Panc1 (cell line): ENCODE measurements around the gene HK2. TPM values are rescaled to one million over a fixed set of nuclear protein-coding genes. Genes with fewer than 3 reads are reported as not detected.

Source experiments
- ATAC-seq: fragments of 200-7000 bp; cut with Tn5 transposase; 2 replicates; pipeline ENCODE4 v1.9.1; 2020; ENCODE audit warnings: mild to moderate bottlenecking, moderate library complexity
- BruUV-seq: library from RNA; stranded (reverse); fragments of 400-500 nt; replicated peaks from 2 replicates; lab custom pipeline; 2021; lab: Mats Ljungman, UMichigan
- CTCF ChIA-PET: fragments of 300-600 bp; sonication (Branson Sonifier 250); formaldehyde crosslinking; loops from one replicate; lab custom pipeline; 2022; ENCODE audit warnings: antibody characterized with exemption; lab: Charles Lee
- POLR2A ChIA-PET: fragments of 300-600 bp; sonication (Branson Sonifier 250); formaldehyde crosslinking; loops from one replicate; lab custom pipeline; 2022; ENCODE audit warnings: antibody characterized with exemption; lab: Charles Lee
- DNase-seq: peaks from one replicate; pipeline ENCODE4 v3.0.0-alpha.2; 2010; ENCODE audit warnings: low read depth, low spot score
- H3K27ac ChIP-seq: 2 replicates; pipeline ENCODE4 v1.5.1; 2011; ENCODE audit warnings: mild to moderate bottlenecking, low read length, inconsistent platforms
- H3K27me3 ChIP-seq: fragments of 200-500 bp; sonication (Bioruptor generic); 2 replicates; pipeline ENCODE4 v1.6.0; 2014; ENCODE audit warnings: low read length, inconsistent platforms; ENCODE audit not compliant: control insufficient read depth, insufficient read depth
- H3K36me3 ChIP-seq: fragments of 200-500 bp; sonication (Bioruptor generic); 2 replicates; pipeline ENCODE4 v1.5.1; 2014; ENCODE audit warnings: inconsistent platforms, mild to moderate bottlenecking, low read length, moderate library complexity; ENCODE audit not compliant: control insufficient read depth, insufficient read depth
- H3K4me1 ChIP-seq: 2 replicates; pipeline ENCODE4 v1.5.1; 2011; ENCODE audit warnings: inconsistent platforms, mild to moderate bottlenecking, low read length, moderate library complexity; ENCODE audit not compliant: control insufficient read depth, insufficient read depth
- H3K4me3 ChIP-seq, 2 experiments: 2 replicates each; pipeline ENCODE4 v1.5.1; 2011 to 2012; ENCODE audit warnings: low read depth in 2 of 2, low read length in 2 of 2, mild to moderate bottlenecking in 2 of 2, inconsistent platforms in 1 of 2, moderate library complexity in 1 of 2
- H3K9me3 ChIP-seq: fragments of 200-500 bp; sonication (Bioruptor generic); 2 replicates; pipeline ENCODE4 v1.5.1; 2014; ENCODE audit warnings: low read depth, mild to moderate bottlenecking, inconsistent platforms, low read length, moderate library complexity; ENCODE audit not compliant: control insufficient read depth, insufficient read depth
- CTCF ChIP-seq: fragments of 450-650 bp; IDR thresholded peaks from 2 replicates; pipeline ENCODE4 v1.5.1; 2017; ENCODE audit warnings: mild to moderate bottlenecking
- POLR2AphosphoS5 ChIP-seq: IDR thresholded peaks from 2 replicates; pipeline ENCODE4 v1.6.1; 2012; ENCODE audit warnings: mild to moderate bottlenecking, low read depth, low read length, moderate library complexity
- REST ChIP-seq, 2 experiments: IDR thresholded peaks; 2 replicates each; pipeline ENCODE4 v1.6.1; 2011 to 2012; ENCODE audit warnings: low read depth in 2 of 2, control low read depth in 1 of 2, low read length in 1 of 2, mild to moderate bottlenecking in 1 of 2, moderate library complexity in 1 of 2; ENCODE audit not compliant: insufficient read depth in 1 of 2
- SIN3A ChIP-seq: IDR thresholded peaks from 2 replicates; pipeline ENCODE4 v1.6.1; 2012; ENCODE audit warnings: low read depth, mild to moderate bottlenecking, low read length, moderate library complexity, borderline replicate concordance; ENCODE audit not compliant: insufficient read depth
- TCF7L2 ChIP-seq: IDR thresholded peaks from 2 replicates; pipeline ENCODE4 v1.6.1; 2011; ENCODE audit warnings: mild to moderate bottlenecking, low read depth, low read length, inconsistent platforms
- in situ Hi-C: cut with HindIII; loops from 2 replicates; pipeline ENCODE4 v1.10.0; 2016; ENCODE audit warnings: low sequenced_read_pairs, low pct_unique_long_range_greater_than_20kb
- intact Hi-C: fragments of 100-400 bp; cut with micrococcal nuclease; formaldehyde crosslinking; loops from one replicate; pipeline ENCODE4 v1.10.0; 2022; ENCODE audit not compliant: unreplicated experiment
- total RNA-seq: library from RNA; stranded (reverse); gene quantifications from one replicate; pipeline ENCODE4 v1.2.1, GENCODE V29; 2021; ENCODE audit not compliant: unreplicated experiment

HK2 gene
- total RNA-seq, 1 experiment from 2014 or later = 1.7 TPM

- Histone ChIP-seq H3K4me3 (no peak overlapping the region), H3K9me3 (no peaks in the 10 kb centered on the region), H3K27me3 (peaks cover 5% of the 10 kb centered on the region; the same call in 1 of the 2 replicates), H3K4me1 (no peaks in the 10 kb centered on the region), H3K36me3 (no peaks in the 10 kb centered on the region), H3K27ac (no peak overlapping the region)
- ATAC-seq (no peak), DNase-seq (no peak)
- in situ Hi-C loops = no loop called here
- no TSS peak for BruUV-seq
- ChIA-PET POLR2A (no interaction called here), CTCF (no interaction called here)
- intact Hi-C loops = no loop called here
- TF ChIP-seq TCF7L2 = no peak
- TF ChIP-seq SIN3A = no peak
- no peak for TF ChIP-seq POLR2AphosphoS5
Observed at GRCh38 chr2:74806920-74807319, 27.0 kb upstream of the HK2 start.

GRCh38 chr2:74812787-74813590 is 20.9 kb upstream of the HK2 start:
- no TSS peak for BruUV-seq
- no peaks in the 10 kb centered on the region for H3K36me3 ChIP-seq
- H3K4me1 ChIP-seq = no peaks in the 10 kb centered on the region
- peaks cover 20% of the 10 kb centered on the region for H3K27me3 ChIP-seq
- ChIA-PET POLR2A (no interaction called here), CTCF (no interaction called here)
- in situ Hi-C loops = no loop called here
- H3K4me3 ChIP-seq = no peak overlapping the region
- ATAC-seq (no peak), DNase-seq (no peak)
- intact Hi-C loops = no loop called here
- no peak for TF ChIP-seq CTCF
- no peak for TF ChIP-seq SIN3A
- TF ChIP-seq REST (IDR thresholded peaks at IDR 0.05; ENCODE audit: insufficient read depth in 1 of 2, low read depth in 2 of 2, low read length in 1 of 2) = no peak
- TF ChIP-seq TCF7L2 = no peak
- TF ChIP-seq POLR2AphosphoS5 = no peak
- H3K9me3 ChIP-seq = no peaks in the 10 kb centered on the region
- no peak overlapping the region for H3K27ac ChIP-seq

GRCh38 chr2:74814102-74814501 is 19.8 kb upstream of the HK2 start:
- peaks cover 20% of the 10 kb centered on the region for H3K27me3 ChIP-seq
- H3K4me3 ChIP-seq = no peak overlapping the region
- no TSS peak for BruUV-seq
- ChIA-PET CTCF (no interaction called here), POLR2A (interaction anchor here (0.5 kb wide), 1 partner anchor 153 kb away, joined by 4 read pairs; no protein-coding TSS in a partner anchor)
- H3K4me1 ChIP-seq = no peaks in the 10 kb centered on the region
- DNase-seq (no peak), ATAC-seq (no peak)
- intact Hi-C loops = no loop called here
- no peaks in the 10 kb centered on the region for H3K36me3 ChIP-seq
- TF ChIP-seq REST (IDR thresholded peaks at IDR 0.05; ENCODE audit: insufficient read depth in 1 of 2, low read depth in 2 of 2, low read length in 1 of 2) = no peak
- TF ChIP-seq SIN3A = no peak
- TF ChIP-seq CTCF = no peak
- no peak for TF ChIP-seq TCF7L2
- no peak for TF ChIP-seq POLR2AphosphoS5
- no peak overlapping the region for H3K27ac ChIP-seq
- in situ Hi-C loops = no loop called here
- no peaks in the 10 kb centered on the region for H3K9me3 ChIP-seq
